C4-2B (cell line): ENCODE results near the gene ANAPC1.
"Not testable (repeated sequence)": the region's sequence is repeated elsewhere in the genome, so short reads cannot be mapped to it uniquely, and the experiment has no call there.

ENCODE experiments used
- ZFX ChIP-seq: fragments of 450-650 bp; IDR thresholded peaks from 2 replicates; pipeline ENCODE4 v1.6.1; 2017
- TF ChIP-seq, protein P1 (sequence below): fragments of 450-650 bp; conservative IDR thresholded peaks from 2 replicates; pipeline ENCODE4 v1.5.1; 2017; ENCODE audit warnings: mild to moderate bottlenecking

DNA sequence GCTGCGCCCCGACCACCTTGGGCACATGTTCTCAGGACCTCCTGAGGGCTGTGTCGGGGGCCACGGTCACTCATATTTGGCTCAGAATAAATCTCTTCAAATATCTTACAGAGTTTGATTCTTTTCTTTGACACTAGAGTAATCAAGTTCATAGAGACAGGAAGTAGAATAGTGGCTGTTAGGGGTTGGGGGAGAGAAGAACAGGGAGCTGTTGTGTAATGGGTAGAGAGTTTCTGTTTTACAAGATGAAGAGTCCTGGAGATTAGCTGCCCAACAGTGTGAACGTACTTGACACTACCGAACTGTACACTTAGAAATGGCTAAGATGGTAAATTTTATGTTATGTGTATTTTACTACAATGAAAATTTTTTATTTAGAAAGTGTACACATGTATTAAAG is 148.6 kb downstream of the ANAPC1 start:
- TF ChIP-seq, protein P1, sequence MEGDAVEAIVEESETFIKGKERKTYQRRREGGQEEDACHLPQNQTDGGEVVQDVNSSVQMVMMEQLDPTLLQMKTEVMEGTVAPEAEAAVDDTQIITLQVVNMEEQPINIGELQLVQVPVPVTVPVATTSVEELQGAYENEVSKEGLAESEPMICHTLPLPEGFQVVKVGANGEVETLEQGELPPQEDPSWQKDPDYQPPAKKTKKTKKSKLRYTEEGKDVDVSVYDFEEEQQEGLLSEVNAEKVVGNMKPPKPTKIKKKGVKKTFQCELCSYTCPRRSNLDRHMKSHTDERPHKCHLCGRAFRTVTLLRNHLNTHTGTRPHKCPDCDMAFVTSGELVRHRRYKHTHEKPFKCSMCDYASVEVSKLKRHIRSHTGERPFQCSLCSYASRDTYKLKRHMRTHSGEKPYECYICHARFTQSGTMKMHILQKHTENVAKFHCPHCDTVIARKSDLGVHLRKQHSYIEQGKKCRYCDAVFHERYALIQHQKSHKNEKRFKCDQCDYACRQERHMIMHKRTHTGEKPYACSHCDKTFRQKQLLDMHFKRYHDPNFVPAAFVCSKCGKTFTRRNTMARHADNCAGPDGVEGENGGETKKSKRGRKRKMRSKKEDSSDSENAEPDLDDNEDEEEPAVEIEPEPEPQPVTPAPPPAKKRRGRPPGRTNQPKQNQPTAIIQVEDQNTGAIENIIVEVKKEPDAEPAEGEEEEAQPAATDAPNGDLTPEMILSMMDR = not testable (repeated sequence)
- not testable (repeated sequence) for TF ChIP-seq ZFX
